T-helper 2 cell (primary cell): ENCODE results near the gene PTGS1.
"Not testable (repeated sequence)": the region's sequence is repeated elsewhere in the genome, so short reads cannot be mapped to it uniquely, and the experiment has no call there.

Experiments used
- DNase-seq, 5 experiments: peaks; one replicate each; pipeline versions ENCODE4 v3.0.0 to v3.0.0-alpha.2; 2012 to 2022
- total RNA-seq, 2 donors: gene quantifications; one replicate each; lab custom pipeline; 2026; lab: John Stamatoyannopoulos, UW

The PTGS1 gene
- 0 to 0.20 reads per million in 2 donors for total RNA-seq

GRCh38 chr9:122370869-122371755 lies at the start of gene PTGS1:
PTGS1 (plus strand) TSS chr9:122371024; CDS start chr9:122371085, 61 bp downstream.
- no peak for DNase-seq

GRCh38 chr9:122322553-122322952 lies 48.3 kb upstream of the PTGS1 start:
- DNase-seq, result no peak

GRCh38 chr9:122324665-122325064 lies 46.2 kb upstream of the PTGS1 start:
- DNase-seq, result not testable (repeated sequence)

GRCh38 chr9:122325124-122325523 lies 45.7 kb upstream of the PTGS1 start:
- DNase-seq, result no peak

GRCh38 chr9:122327175-122327574 lies 43.6 kb upstream of the PTGS1 start:
- no peak for DNase-seq

- no peak for DNase-seq
Measured at GRCh38 chr9:122329597-122329996, 41.2 kb upstream of the PTGS1 start.

GRCh38 chr9:122330466-122330865 lies 40.4 kb upstream of the PTGS1 start:
- not testable (repeated sequence) for DNase-seq

GRCh38 chr9:122331523-122331927 lies 39.3 kb upstream of the PTGS1 start:
- no peak for DNase-seq

GRCh38 chr9:122332083-122332482 lies 38.7 kb upstream of the PTGS1 start:
- DNase-seq, result no peak

- DNase-seq, result no peak
Measured at GRCh38 chr9:122332644-122333043, 38.2 kb upstream of the PTGS1 start.

- no peak for DNase-seq
Measured at GRCh38 chr9:122333169-122333808, 37.5 kb upstream of the PTGS1 start.

- DNase-seq, result no peak
Measured at GRCh38 chr9:122334916-122335315, 35.9 kb upstream of the PTGS1 start.

- DNase-seq, result no peak
Measured at GRCh38 chr9:122336189-122336588, 34.6 kb upstream of the PTGS1 start.

- DNase-seq, result no peak
Measured at GRCh38 chr9:122336866-122337555, 33.8 kb upstream of the PTGS1 start.

- no peak for DNase-seq
Measured at GRCh38 chr9:122337556-122337929, 33.3 kb upstream of the PTGS1 start.

- DNase-seq, result no peak
Measured at GRCh38 chr9:122338536-122338935, 32.3 kb upstream of the PTGS1 start.

GRCh38 chr9:122338994-122339393 lies 31.8 kb upstream of the PTGS1 start:
- no peak for DNase-seq

GRCh38 chr9:122339579-122339978 lies 31.2 kb upstream of the PTGS1 start:
- no peak for DNase-seq

GRCh38 chr9:122340161-122340560 lies 30.7 kb upstream of the PTGS1 start:
- DNase-seq, result no peak

GRCh38 chr9:122342323-122343050 lies 28.3 kb upstream of the PTGS1 start:
- DNase-seq, result no peak

GRCh38 chr9:122346478-122347347 lies 24.1 kb upstream of the PTGS1 start:
- DNase-seq, result peak in 1 of 5 experiments; percentile 19
